A549 treated with AZD9567 at 1 μM for 4 hours (cell line): ENCODE data around the gene SLU7. TPM values are rescaled to one million over a fixed set of nuclear protein-coding genes. Genes with fewer than 3 reads are reported as not detected.

ENCODE experiments used
- total RNA-seq: library from RNA; stranded (reverse); fragments of 200-300 nt; extraction: Qiagen RNA extraction; gene quantifications from 5 replicates; pipeline ENCODE4 v1.2.3, GENCODE V29; 2022; ENCODE audit not compliant: insufficient read depth

Gene SLU7
- 37.3 to 62.6 TPM (median 43.4 TPM) in 5 replicates for total RNA-seq

GRCh38 chr5:160418561-160419457 lies at the start of gene SLU7:
Gene SLU7, minus strand, starts transcription at chr5:160419081. Its CDS starts 3,787 bp downstream, at chr5:160415294.

DNA sequence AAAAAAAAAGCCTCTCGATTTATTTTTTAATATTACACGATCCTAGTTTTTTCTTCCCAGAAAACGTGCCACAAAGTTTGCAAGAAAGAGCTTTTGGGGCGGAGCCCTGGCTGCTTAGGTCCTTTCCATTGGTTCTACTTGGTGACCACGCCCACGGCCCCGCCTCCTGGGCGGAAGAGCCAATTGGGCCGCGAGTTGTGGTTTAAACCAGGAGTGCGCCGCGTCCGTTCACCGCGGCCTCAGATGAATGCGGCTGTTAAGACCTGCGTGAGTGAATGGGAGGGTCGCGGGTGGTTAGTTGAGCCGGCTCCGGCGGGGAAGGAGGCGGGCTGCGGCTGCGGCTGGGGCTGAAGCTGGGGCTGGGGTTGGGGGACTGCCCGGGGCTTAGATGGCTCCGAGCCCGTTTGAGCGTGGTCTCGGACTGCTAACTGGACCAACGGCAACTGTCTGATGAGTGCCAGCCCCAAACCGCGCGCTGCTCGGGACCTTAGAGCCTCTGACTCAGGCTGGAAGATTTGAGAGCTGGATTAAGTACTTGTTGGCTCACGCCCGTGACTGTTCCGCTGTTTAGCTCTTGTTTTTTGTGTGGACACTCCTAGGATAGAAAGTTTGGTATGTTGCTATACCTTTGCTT lies 2.9 kb upstream of the SLU7 start, which contains the start of gene PTTG1:
PTTG1 (plus strand) TSS at position 231 of the 634 bp plus-strand sequence. CDS start 458 bp downstream, outside the sequence.

GRCh38 chr5:160399402-160400353 lies 19.2 kb downstream of the SLU7 start, which contains the start of gene FAM200C:
Gene FAM200C, minus strand, starts transcription at chr5:160400054. Its CDS starts 4,564 bp downstream, at chr5:160395490.

DNA sequence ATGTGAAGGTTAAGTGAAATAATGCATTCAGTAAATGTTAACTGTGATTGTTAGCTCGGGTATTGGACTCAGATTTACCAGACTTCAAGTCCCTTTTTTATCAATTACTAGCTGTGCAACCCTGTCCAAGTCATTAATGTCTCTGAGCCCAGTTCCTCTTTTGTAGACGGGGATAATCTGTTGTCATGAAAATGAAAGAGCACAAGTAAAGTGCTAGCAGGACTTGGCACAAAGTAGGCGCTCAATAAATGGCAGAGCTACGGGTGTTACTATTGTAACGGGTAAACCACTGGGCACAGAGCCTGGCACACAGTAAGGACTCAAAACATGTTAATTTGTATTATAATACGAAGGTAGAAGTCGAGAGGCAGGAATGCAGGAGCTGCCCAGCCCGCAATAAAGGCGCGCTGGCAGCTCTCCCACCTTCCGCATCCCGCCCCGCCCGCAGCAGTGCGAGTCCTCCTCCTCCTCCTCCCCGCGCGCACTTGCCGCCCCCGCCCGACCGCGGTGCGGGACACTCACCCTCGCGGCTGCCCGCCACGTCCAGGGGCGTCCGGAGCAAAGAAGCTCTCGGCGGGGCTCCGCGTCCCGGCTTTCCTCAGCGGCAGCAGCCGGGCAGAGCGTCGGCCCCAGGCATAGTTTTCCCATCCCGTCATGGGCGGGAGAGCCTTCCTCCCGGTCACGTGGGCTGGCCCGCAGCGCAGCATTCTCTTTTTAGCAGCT lies 48.7 kb downstream of the SLU7 start, which contains the start of gene C1QTNF2:
C1QTNF2 (minus strand) TSS at position 637 of the 723 bp plus-strand sequence. CDS start 15,615 bp downstream, outside the sequence.

Other genes with a start within 250 kb of the SLU7 start
- gene FABP6, start 189.6 kb downstream of the SLU7 start, total RNA-seq, result 0.76 to 1.4 TPM (median 1.1 TPM) in 4 of 5 replicates, not detected in the other
- gene CCNJL, start 106.5 kb downstream of the SLU7 start, total RNA-seq, result 8.8 to 12.8 TPM (median 10.1 TPM) in 5 replicates
- 0.07 to 0.13 TPM (median 0.09 TPM) in 4 of 5 replicates, not detected in the other for gene C1QTNF2, start 48.5 kb downstream of the SLU7 start, total RNA-seq
- 1.8 to 2.3 TPM (median 1.8 TPM) in 5 replicates for gene FAM200C, start 19.0 kb downstream of the SLU7 start, total RNA-seq
- 197 to 341 TPM (median 210 TPM) in 5 replicates for gene PTTG1, start 2.8 kb upstream of the SLU7 start, total RNA-seq